Ectodermal cell (in vitro differentiated cells): ENCODE results near the gene SHROOM3.

Experiments used
- H3K27ac ChIP-seq: 2 replicates; pipeline ENCODE4 v1.7.0; 2013; ENCODE audit warnings: mild to moderate bottlenecking, low read depth, low read length; ENCODE audit not compliant: insufficient read depth, poor library complexity, severe bottlenecking
- H3K27me3 ChIP-seq: 2 replicates; pipeline ENCODE4 v1.7.0; 2013; ENCODE audit warnings: mild to moderate bottlenecking, low read length; ENCODE audit not compliant: insufficient read depth, control insufficient read depth, poor library complexity, severe bottlenecking
- H3K36me3 ChIP-seq: one replicate; pipeline ENCODE4 v1.7.0; 2013; ENCODE audit warnings: low read length; ENCODE audit not compliant: control insufficient read depth, insufficient read depth
- H3K4me1 ChIP-seq: one replicate; pipeline ENCODE4 v1.7.0; 2013; ENCODE audit warnings: low read length; ENCODE audit not compliant: control insufficient read depth, insufficient read depth
- H3K4me3 ChIP-seq: 2 replicates; pipeline ENCODE4 v1.7.0; 2013; ENCODE audit warnings: low read depth, low read length, control low read depth; ENCODE audit not compliant: insufficient read depth
- H3K9me3 ChIP-seq: 2 replicates; pipeline ENCODE4 v1.7.0; 2013; ENCODE audit warnings: mild to moderate bottlenecking, low read length, moderate library complexity; ENCODE audit not compliant: control insufficient read depth
- WGBS, 2 experiments: methylation state at CpG; one replicate each; pipeline ENCODE4 v1.1.7; 2013; ENCODE audit warnings: missing lambda C conversion rate in 2 of 2; 5-methylcytosine and 5-hydroxymethylcytosine counted together

The SHROOM3 gene

GRCh38 chr4:76733068-76733771 is 298.2 kb downstream of the SHROOM3 start:
- Histone ChIP-seq H3K4me1 (peaks cover 12% of the 10 kb centered on the region), H3K27ac (no peak overlapping the region), H3K36me3 (peaks cover 9% of the 10 kb centered on the region), H3K4me3 (no peak overlapping the region), H3K27me3 (no peaks in the 10 kb centered on the region), H3K9me3 (no peaks in the 10 kb centered on the region)
- 62 to 68% methylated on average over 3 of the region's 3 CpGs for WGBS, 2 experiments

DNA sequence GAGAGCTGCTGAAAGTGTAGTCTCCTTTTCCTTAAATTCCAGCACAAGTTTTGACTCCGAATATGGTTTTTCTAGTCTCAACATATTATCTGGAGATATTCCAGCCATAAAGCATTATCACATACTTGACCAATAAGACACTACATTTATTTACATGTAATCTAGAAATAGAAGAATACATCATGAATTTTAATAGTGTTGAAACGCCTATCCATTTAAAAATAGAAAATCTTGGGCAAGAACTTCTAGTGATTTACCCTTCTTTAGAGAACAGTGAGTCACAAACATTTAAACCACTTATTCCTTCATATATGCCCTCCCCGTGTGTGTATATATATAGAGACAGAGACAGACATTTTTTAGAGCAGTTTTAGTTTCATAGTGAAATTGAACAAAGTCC is 301.4 kb downstream of the SHROOM3 start:
- Histone ChIP-seq H3K27me3 (no peaks in the 10 kb centered on the region), H3K9me3 (no peaks in the 10 kb centered on the region), H3K36me3 (peaks cover 34% of the 10 kb centered on the region), H3K4me1 (peaks cover 4% of the 10 kb centered on the region), H3K27ac (no peak overlapping the region), H3K4me3 (no peak overlapping the region)
- WGBS, 2 experiments: 93 to 94% methylated on average over 1 to 3 of the region's 3 CpGs

DNA sequence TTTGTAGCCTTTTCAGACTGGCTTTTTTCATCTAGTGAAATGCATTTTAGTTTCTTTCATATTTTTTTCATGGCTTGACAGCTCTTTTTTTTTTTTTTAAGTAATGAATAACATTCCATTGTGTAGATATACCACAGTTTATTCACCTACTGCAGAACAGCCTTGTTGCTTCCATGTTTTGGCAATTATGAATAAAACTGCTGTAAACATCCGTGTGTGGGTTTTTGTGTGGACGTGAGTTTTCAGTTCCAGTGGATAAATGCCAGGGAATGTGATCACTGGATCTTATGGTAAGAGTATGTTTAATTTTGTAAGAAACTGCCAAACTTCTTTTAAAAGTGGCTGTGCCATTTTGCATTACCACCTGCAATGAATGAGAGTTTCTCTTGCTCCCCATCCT is 302.2 kb downstream of the SHROOM3 start:
- no peaks in the 10 kb centered on the region for H3K27me3 ChIP-seq
- WGBS, 2 experiments: 94 to 100% methylated on average over 2 of the region's 2 CpGs
- no peaks in the 10 kb centered on the region for H3K9me3 ChIP-seq
- H3K4me1 ChIP-seq: peaks cover 4% of the 10 kb centered on the region
- peaks cover 32% of the 10 kb centered on the region for H3K36me3 ChIP-seq
- no peak overlapping the region for H3K4me3 ChIP-seq
- H3K27ac ChIP-seq: no peak overlapping the region

DNA sequence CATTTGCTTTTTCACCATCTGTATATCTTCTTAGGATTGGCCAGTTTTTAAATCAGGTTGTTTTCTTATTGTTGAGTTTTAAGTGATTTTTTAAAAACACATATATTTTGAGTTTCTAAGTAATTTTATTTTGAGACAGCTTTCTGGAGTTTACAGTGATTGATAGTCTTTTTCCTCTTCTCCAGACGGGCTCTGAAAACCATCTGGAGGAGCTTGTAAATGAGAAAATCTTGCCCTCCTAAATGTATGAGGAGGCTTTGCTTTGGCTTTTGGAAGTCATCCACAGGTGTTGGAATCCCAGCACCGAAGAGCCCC is 302.7 kb downstream of the SHROOM3 start:
- whole genome bisulfite sequencing, 2 experiments: 84 to 94% methylated on average over 1 to 2 of the region's 2 CpGs
- Histone ChIP-seq H3K27ac (no peak overlapping the region), H3K9me3 (no peaks in the 10 kb centered on the region), H3K27me3 (no peaks in the 10 kb centered on the region), H3K4me3 (no peak overlapping the region), H3K36me3 (peaks cover 29% of the 10 kb centered on the region), H3K4me1 (peaks cover 4% of the 10 kb centered on the region)

- Histone ChIP-seq H3K27me3 (no peaks in the 10 kb centered on the region), H3K4me3 (no peak overlapping the region), H3K9me3 (no peaks in the 10 kb centered on the region), H3K4me1 (peaks cover 4% of the 10 kb centered on the region), H3K36me3 (peaks cover 29% of the 10 kb centered on the region), H3K27ac (no peak overlapping the region)
- 91 to 95% methylated on average over 5 of the region's 5 CpGs for WGBS, 2 experiments
These were observed 303.3 kb downstream of the SHROOM3 start for GRCh38 chr4:76738086-76738931.

GRCh38 chr4:76740192-76740591 is 305.2 kb downstream of the SHROOM3 start:
- Histone ChIP-seq H3K9me3 (no peaks in the 10 kb centered on the region), H3K4me3 (no peak overlapping the region), H3K4me1 (peaks cover 4% of the 10 kb centered on the region), H3K36me3 (peaks cover 29% of the 10 kb centered on the region), H3K27me3 (no peaks in the 10 kb centered on the region), H3K27ac (no peak overlapping the region)
- 95 to 97% methylated on average over 24 of the region's 24 CpGs for WGBS, 2 experiments

DNA sequence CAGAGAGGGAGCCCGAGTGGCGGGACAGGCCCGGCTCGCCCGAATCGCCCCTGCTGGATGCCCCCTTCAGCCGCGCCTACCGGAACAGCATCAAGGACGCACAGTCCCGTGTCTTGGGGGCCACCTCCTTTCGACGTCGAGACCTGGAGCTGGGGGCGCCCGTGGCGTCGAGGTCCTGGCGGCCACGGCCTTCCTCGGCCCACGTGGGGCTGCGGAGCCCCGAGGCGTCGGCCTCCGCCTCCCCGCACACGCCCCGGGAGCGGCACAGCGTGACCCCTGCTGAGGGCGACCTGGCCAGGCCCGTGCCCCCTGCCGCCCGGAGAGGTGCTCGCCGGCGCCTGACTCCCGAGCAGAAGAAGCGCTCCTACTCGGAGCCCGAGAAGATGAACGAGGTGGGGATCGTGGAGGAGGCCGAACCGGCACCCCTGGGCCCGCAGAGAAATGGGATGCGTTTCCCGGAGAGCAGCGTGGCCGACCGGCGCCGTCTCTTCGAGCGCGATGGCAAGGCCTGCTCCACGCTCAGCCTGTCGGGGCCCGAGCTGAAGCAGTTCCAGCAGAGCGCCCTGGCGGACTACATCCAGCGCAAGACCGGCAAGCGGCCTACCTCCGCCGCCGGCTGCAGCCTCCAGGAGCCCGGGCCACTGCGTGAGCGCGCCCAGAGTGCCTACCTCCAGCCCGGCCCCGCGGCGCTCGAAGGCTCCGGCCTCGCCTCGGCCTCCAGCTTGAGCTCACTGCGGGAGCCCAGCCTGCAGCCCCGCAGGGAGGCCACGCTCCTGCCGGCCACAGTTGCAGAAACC is 306.0 kb downstream of the SHROOM3 start:
- peaks cover 29% of the 10 kb centered on the region for H3K36me3 ChIP-seq
- H3K4me3 ChIP-seq: no peak overlapping the region
- WGBS, 2 experiments: 95% methylated on average over 85 of the region's 85 CpGs
- peaks cover 4% of the 10 kb centered on the region for H3K4me1 ChIP-seq
- H3K27ac ChIP-seq: no peak overlapping the region
- H3K9me3 ChIP-seq: no peaks in the 10 kb centered on the region
- H3K27me3 ChIP-seq: no peaks in the 10 kb centered on the region

DNA sequence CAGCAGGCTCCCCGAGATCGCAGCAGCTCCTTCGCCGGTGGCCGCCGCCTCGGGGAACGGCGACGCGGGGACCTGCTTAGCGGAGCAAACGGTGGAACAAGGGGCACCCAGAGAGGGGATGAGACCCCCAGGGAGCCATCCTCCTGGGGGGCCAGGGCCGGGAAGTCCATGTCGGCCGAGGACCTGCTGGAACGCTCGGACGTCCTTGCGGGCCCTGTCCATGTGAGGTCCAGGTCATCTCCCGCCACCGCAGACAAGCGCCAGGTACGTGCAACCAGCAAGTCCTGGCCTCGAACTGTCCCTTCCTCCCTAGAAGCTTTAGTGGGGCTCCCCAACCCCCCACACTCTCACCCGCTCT is 306.6 kb downstream of the SHROOM3 start:
- Histone ChIP-seq H3K27me3 (no peaks in the 10 kb centered on the region), H3K27ac (no peak overlapping the region), H3K9me3 (no peaks in the 10 kb centered on the region), H3K4me1 (peaks cover 4% of the 10 kb centered on the region), H3K4me3 (no peak overlapping the region), H3K36me3 (peaks cover 29% of the 10 kb centered on the region)
- 96% methylated on average over 26 of the region's 26 CpGs for WGBS, 2 experiments

- Histone ChIP-seq H3K4me1 (no peaks in the 10 kb centered on the region), H3K27ac (no peak overlapping the region), H3K36me3 (peaks cover 13% of the 10 kb centered on the region), H3K9me3 (no peaks in the 10 kb centered on the region), H3K27me3 (no peaks in the 10 kb centered on the region), H3K4me3 (no peak overlapping the region)
- no CpG with 5 or more reads among the region's 1 CpG for WGBS, 2 experiments
These were observed 309.4 kb downstream of the SHROOM3 start for GRCh38 chr4:76744241-76744921.
